ENCODE measurements around the gene NSD1. TPM values are rescaled to one million over a fixed set of nuclear protein-coding genes. Genes with fewer than 3 reads are reported as not detected.

The NSD1 gene
- total and polyA plus RNA-seq, 7 donors, result 3.0 to 41.5 (median 34.6) TPM

DNA sequence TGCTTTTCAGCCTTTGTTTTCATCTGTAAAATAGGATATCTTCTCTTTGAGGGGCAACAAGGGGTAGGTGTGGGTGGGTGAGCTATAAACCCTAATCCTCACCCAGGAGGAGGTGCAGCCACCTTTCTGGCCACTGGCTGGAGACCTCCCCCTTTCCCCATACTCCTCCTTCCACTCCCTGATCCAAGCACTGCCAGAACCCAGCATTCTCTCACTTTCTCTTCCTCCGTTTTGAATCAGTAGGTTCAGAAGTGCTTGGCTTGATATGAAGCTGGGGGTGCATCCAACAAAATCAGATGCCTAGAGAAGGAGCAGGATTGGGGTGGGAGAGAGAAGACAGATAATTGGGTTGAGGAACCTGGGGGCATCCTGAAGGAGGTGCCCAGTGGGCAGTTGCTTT lies 6.8 kb upstream of the NSD1 start:
- 82 to 83% methylated on average over 1 of the region's 1 CpG for WGBS, 2 donors
- DNase-seq, result no peak

DNA sequence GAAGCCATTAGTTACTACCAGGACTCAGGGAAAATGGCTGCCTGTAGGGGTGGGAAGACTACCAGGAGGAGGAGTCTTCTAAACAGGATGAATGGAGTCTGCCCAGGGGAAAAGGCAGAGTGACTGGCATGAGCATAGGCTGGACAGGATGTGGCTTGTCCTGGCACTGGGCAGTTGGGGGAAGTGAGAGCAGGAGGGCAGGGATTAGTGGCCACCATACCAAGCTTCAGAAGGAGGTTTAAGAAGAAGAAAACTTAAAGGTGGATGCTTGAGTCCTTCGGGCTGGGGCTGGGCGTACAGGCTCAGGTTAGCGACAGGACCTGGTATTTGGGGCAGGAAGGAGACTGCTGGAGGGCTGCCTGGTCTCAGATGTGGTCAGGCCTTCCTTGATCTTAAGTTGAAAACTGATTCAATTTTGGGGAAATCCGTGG lies 5.0 kb upstream of the NSD1 start:
- Histone ChIP-seq H3K9me3 (no peaks in the 10 kb centered on the region), H3K4me1 (peaks cover 0 to 17% (median 11%) of the 10 kb centered on the region in 4 donors), H3K27ac (no peak overlapping the region), H3K4me3 (no peak overlapping the region), H3K27me3 (no peaks in the 10 kb centered on the region), H3K36me3 (no peaks in the 10 kb centered on the region)
- 68 to 85% methylated on average over 4 of the region's 4 CpGs for WGBS, 2 donors
- peak; percentile 45 for DNase-seq
- TF ChIP-seq EP300 (IDR thresholded peaks at IDR 0.05), result no peak
- TF ChIP-seq POLR2A (IDR thresholded peaks at IDR 0.05), result no peak
- TF ChIP-seq POLR2AphosphoS5 (IDR thresholded peaks at IDR 0.05), result no peak
- TF ChIP-seq, protein P1, sequence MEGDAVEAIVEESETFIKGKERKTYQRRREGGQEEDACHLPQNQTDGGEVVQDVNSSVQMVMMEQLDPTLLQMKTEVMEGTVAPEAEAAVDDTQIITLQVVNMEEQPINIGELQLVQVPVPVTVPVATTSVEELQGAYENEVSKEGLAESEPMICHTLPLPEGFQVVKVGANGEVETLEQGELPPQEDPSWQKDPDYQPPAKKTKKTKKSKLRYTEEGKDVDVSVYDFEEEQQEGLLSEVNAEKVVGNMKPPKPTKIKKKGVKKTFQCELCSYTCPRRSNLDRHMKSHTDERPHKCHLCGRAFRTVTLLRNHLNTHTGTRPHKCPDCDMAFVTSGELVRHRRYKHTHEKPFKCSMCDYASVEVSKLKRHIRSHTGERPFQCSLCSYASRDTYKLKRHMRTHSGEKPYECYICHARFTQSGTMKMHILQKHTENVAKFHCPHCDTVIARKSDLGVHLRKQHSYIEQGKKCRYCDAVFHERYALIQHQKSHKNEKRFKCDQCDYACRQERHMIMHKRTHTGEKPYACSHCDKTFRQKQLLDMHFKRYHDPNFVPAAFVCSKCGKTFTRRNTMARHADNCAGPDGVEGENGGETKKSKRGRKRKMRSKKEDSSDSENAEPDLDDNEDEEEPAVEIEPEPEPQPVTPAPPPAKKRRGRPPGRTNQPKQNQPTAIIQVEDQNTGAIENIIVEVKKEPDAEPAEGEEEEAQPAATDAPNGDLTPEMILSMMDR (IDR thresholded peaks at IDR 0.05), result no peak
- intact Hi-C loops (cut with DNase I), result no loop called here

More for the DNA sequence above, 6.8 kb upstream of the NSD1 start:
- Histone ChIP-seq H3K4me1 (peaks cover 0 to under 1% (median 0%) of the 10 kb centered on the region in 4 donors), H3K4me3 (no peak overlapping the region), H3K9me3 (no peaks in the 10 kb centered on the region), H3K27ac (no peak overlapping the region), H3K36me3 (no peaks in the 10 kb centered on the region), H3K27me3 (no peaks in the 10 kb centered on the region)
- intact Hi-C loops (cut with DNase I), result no loop called here
- TF ChIP-seq EP300 (IDR thresholded peaks at IDR 0.05), result no peak
- TF ChIP-seq, protein P1 (IDR thresholded peaks at IDR 0.05), result no peak
- no peak for TF ChIP-seq POLR2AphosphoS5 (IDR thresholded peaks at IDR 0.05)
- no peak for TF ChIP-seq POLR2A (IDR thresholded peaks at IDR 0.05)

DNA sequence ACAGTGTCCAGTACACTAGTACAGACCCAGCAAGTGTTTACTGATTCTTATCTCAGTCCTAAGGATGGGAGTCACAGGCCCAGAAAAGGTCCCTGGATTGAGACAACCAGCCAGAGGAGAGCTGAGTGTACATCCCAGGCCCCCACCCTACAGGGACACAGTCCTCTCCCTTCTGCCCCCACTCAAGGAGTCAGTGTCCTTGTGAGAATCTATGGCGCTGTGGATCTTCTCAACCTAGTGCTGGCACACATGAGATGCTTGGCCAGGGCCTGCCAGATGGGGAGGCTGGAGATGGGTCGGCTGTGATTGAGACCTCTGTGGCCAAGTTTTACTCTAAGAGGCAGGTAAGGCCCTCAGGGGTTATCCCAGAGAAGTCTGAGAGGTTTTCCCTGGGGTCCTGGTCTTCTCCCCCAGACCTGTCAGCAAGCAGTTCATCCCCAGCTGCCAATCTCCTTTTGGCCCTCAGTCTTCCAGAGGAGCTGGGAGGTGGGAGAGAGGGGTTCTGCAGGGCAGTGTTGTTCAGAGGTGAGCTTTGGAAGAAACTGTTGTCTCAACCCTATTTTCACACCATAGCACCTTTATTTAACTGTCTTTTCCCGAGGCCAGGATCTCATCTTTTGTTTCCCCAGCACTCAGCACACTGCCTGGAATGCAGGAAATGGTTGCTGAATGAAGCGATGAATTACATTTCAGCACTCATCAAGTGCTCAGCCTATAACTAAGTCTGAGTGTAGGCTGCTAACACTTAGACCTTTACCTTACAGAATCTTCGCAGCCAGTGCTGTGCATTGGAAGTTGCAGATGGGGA lies 3.2 kb upstream of the NSD1 start:
- no peak for TF ChIP-seq POLR2AphosphoS5 (IDR thresholded peaks at IDR 0.05)
- TF ChIP-seq POLR2A (IDR thresholded peaks at IDR 0.05), result no peak
- no peak for TF ChIP-seq EP300 (IDR thresholded peaks at IDR 0.05)
- TF ChIP-seq, protein P1 (IDR thresholded peaks at IDR 0.05), result no peak
- no peak overlapping the region for H3K4me3 ChIP-seq
- DNase-seq, result peak; percentile 38
- H3K27me3 ChIP-seq, result no peaks in the 10 kb centered on the region
- peaks cover 0 to 27% (median 20%) of the 10 kb centered on the region in 4 donors for H3K4me1 ChIP-seq
- WGBS, 2 donors, result 73 to 84% methylated on average over 5 of the region's 5 CpGs
- H3K9me3 ChIP-seq, result no peaks in the 10 kb centered on the region
- H3K27ac ChIP-seq, result peak overlapping the region in 1 of 4 donors; percentile 94
- H3K36me3 ChIP-seq, result peaks cover 0 to 4% (median 0%) of the 10 kb centered on the region in 4 donors
- intact Hi-C loops (cut with DNase I), result no loop called here

DNA sequence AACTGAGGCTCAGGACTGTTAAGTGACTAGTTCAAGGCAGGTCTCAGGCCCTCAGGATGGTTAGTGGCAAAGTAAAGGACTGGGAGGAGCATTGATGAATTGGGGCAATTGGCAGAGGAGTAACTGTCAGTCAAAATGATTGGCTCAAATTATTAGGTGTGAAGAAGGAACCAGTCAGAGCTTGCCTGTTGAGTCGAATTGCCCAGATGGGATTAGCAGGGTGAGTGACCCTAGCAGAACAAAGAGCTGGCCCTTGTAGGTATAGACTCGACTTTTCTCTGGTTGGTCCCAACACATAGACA lies 2.6 kb upstream of the NSD1 start:
- no peak for DNase-seq
- Histone ChIP-seq H3K4me1 (peaks cover 0 to 32% (median 26%) of the 10 kb centered on the region in 4 donors), H3K4me3 (no peak overlapping the region), H3K27ac (peak overlapping the region in 2 of 4 donors; percentile 94 to 95), H3K9me3 (no peaks in the 10 kb centered on the region), H3K36me3 (peaks cover 0 to 10% (median 0%) of the 10 kb centered on the region in 4 donors), H3K27me3 (no peaks in the 10 kb centered on the region)
- 60 to 75% methylated on average over 2 of the region's 2 CpGs for WGBS, 2 donors
- TF ChIP-seq POLR2AphosphoS5 (IDR thresholded peaks at IDR 0.05), result no peak
- no peak for TF ChIP-seq EP300 (IDR thresholded peaks at IDR 0.05)
- no peak for TF ChIP-seq POLR2A (IDR thresholded peaks at IDR 0.05)
- TF ChIP-seq, protein P1 (IDR thresholded peaks at IDR 0.05), result no peak
- intact Hi-C loops (cut with DNase I), result no loop called here

All from sigmoid colon (tissue), 7 donors.